ENCODE results near the gene ZFYVE19.

- TF ChIP-seq, protein P1, sequence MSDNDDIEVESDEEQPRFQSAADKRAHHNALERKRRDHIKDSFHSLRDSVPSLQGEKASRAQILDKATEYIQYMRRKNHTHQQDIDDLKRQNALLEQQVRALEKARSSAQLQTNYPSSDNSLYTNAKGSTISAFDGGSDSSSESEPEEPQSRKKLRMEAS (IDR thresholded peaks at IDR 0.05; ENCODE audit: insufficient read depth, insufficient read length), result no peak
- no peak for TF ChIP-seq MYC (IDR thresholded peaks at IDR 0.05; ENCODE audit: low read depth, low read length)
Measured at GRCh38 chr15:40850576-40851112, 43.8 kb downstream of the ZFYVE19 start.

Measured in endothelial cell of umbilical vein (primary cell).